HG02943 (cell line): ENCODE results near the gene RPL22L1.
"Not testable (repeated sequence)": the region's sequence is repeated elsewhere in the genome, so short reads cannot be mapped to it uniquely, and the experiment has no call there.

Source experiments
- ATAC-seq: cut with Tn5 transposase; IDR thresholded peaks from one replicate; pipeline ENCODE4 v1.9.1; 2021; ENCODE audit warnings: mild to moderate bottlenecking, low read depth, moderate library complexity; ENCODE audit not compliant: unreplicated experiment

The RPL22L1 gene

DNA sequence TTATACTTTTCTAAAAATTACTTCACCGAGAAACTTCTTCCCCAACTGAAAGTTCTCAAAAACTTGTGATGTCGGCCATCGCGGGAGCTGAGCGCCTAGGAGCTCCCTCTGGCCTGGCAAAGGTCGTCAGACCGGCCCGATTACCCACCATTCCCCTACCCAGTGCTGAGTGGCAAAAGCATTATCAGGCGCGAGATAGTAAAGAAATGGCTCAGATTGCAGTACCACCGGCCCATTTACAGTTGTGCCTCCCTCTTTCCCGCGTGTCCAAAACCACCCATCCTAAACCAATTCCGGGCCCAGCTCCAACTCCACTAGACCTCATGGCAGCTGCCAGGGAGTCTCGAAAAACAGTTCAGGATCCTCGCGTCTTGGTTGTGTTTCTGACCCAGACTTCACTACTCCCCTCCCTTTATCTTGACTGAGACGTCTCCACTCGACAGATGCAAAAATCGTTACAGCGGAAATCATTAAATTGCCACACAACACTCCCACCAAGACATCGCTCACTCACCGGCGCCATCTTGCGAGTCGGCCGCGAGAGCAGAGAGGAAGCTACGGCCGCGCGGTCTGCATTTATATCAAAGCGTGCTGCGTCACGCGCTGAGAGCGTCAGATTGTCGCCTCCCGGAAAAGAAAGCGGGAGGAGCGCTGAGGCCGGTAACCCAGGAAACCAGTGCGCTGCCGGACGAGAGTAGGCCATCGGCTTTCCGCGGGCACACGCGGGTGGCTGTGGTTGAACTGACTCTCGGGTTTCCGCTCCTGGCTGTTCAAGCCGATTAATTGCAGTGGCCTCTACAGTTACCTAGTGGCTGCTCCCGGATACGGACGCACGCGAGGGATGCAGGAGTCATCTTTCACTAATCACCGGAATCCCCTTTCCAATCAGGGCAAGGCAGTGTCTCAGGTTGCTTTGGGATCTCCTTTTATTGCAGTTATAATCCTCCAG lies at the start of gene RPL22L1:
RPL22L1 (minus strand) TSS at position 551 of the 949 bp plus-strand sequence; CDS start at position 523, 28 bp downstream.
- ATAC-seq = peak; percentile 96

DNA sequence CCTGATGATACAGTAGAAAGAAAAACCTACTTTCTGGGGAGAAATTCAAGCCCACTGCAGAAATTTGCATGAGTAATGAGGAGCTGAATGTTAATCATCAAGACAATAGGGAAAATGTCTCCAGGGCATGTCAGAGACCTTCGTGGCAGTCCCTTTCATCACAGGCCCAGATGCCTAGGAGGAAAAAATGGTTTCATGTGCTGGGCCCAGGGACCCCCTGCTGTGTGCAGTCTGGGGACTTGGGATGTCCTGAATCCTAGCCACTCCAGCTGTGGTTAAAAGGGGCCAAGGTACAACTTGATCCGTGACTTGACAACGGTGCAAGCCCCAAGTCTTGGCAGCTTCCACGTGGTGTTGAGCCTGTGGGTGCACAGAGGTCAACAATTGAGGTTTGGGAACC lies 48.7 kb upstream of the RPL22L1 start:
- ATAC-seq = no peak

DNA sequence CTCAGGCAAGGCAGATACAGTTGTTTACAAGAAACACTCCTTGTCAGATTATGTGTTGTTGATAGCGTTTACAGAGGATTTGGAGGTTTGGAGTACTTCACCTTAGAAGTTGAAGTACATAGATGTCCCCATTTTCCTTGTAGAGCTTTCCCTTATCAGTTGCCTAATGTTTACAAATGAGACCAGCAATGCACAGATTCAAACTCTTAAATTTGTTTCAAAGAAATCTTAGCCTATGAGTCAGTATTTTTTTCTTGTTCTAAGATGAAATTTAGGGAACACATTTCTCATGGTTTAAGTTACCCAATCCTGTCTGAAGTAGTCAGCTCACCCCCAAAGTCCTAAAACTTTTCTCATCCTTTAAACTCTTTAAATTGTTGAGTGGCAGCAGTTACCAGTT lies 44.7 kb upstream of the RPL22L1 start:
- ATAC-seq = no peak

DNA sequence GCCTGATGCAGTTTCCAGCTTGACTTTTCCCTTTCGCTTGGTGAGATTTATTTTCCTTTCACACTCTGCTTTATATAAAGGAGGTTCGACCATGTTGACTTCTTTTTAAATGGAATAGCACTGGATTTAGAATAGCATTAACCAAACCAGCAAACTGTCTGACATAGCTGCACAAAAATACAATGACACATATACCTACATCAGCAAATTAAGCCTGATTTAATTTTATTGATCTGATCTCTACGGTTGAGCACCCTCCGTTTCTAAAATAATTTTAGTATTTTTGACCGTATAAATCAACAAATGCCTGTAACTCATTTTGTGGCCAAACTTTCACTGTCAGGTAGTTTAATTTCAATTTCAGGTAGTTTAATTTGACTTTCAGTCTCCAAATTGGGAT lies 44.2 kb upstream of the RPL22L1 start:
- no peak for ATAC-seq

DNA sequence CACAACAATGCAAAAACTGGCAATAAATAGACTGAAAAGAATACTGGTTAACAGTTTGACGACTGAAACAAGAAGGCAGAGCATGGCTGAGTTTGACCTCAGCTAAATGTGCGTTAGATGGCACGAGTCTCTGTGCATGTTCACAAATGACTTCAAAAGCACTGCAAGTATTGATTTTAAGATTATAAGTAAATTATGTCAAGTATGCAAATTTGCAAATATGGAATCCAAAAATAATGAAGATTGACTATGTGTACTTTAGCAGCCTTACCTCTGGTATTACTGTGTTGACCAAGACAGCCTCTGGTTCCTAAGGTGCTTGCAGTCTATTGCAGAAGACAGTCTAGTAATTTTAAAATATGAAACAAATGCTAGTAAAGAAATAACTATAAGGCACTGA lies 41.1 kb upstream of the RPL22L1 start:
- ATAC-seq = no peak

DNA sequence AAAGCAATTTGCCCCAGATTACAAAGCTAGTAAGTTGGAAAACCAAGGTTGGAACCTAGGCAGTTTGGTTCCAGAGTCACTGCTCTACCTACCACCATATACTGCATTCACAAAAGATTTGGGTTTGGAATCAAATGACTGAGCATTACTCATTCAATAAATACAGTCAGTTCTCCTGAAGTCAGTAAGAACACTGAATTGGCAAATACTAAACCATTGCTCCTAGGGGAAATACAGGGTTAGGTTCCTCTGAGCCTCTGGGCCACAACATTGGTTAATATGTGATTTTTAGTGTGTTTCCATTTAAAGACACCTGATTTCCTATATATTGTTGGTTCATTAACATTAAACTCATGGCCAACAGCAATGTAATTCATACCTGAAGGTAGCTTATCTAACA lies 40.5 kb upstream of the RPL22L1 start:
- ATAC-seq = no peak

DNA sequence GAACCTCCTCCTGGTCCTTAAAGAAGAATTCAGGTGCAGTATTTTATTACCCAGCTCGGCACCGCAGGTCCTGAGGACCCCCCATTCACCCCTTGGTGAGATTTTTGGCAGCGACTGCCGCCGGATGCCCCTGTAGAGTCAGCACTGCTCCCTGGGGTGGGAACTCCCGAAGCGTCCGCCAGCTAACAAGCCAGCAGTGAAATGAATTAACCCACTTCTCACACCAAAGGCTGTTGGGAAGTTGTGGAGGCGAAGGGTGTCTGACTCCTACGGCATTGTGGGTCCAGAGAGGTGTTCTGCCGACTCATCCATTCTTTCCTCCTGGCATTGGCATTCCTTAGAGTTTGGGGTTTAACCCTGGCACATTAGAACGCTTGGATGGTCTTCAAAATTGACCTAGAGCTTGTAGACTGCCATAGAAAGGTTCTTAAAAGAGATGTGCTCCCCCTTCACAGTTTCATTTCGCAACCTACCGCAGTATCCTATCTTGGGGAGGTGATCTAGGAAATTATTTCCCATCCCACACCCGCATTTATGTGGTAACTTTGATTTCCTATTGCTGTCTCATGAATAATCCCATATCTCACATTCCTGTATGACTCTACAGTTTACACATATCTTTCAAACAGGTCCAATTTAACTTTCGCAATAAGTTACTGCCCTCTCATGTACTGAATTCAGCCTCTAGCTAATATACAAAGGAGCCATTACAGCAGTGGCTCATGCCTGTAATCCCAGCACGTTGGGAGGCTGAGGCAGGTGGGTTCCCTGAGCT lies 39.3 kb upstream of the RPL22L1 start:
- no peak for ATAC-seq

DNA sequence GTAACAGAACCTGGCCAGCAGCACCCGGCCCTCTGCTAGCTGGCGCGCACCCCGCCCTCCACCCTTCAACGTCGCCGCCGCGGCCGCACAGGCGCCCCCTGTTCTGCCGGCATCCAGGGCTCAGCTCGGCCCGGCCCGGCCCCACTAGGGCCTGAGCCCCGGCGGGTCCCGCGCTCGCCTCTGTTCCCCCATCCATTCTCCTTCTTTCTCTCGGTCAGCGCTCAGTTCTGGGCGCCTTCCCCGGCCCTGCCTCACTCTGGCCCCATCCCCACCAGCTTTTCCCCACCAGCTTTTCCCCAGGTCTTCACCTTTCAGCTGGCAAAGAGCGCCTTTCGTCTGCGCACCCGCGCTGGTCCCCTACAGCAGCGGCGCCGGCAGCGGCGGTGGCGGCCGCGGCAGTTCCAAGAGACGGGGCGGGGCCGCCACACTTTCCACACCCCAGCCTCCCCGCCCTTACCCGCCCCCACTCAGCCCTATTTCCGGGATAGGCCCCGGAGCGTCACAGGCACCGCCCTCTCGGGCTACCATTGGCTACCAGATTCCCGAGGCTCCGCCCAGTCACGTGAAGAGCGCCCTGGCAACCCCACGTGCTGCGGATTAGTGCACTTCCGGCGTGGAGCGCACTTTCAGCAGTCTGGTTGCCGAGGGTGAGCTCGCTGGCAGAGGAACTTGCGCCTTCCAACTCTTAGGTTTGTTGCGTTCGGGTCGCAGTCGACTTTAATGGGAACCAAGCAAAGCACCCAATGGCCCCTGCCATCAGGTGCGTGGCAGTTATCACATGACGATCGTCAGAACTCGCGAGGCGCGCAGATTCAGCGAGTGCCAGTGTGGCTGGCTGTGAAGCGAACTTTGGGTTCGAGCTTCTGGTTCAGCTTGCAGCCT lies 38.5 kb upstream of the RPL22L1 start, which contains the start of gene EIF5A2:
EIF5A2 (minus strand) TSS at position 403 of the 882 bp plus-strand sequence. CDS start 831 bp downstream, outside the sequence.
- peak; percentile 89 for ATAC-seq

DNA sequence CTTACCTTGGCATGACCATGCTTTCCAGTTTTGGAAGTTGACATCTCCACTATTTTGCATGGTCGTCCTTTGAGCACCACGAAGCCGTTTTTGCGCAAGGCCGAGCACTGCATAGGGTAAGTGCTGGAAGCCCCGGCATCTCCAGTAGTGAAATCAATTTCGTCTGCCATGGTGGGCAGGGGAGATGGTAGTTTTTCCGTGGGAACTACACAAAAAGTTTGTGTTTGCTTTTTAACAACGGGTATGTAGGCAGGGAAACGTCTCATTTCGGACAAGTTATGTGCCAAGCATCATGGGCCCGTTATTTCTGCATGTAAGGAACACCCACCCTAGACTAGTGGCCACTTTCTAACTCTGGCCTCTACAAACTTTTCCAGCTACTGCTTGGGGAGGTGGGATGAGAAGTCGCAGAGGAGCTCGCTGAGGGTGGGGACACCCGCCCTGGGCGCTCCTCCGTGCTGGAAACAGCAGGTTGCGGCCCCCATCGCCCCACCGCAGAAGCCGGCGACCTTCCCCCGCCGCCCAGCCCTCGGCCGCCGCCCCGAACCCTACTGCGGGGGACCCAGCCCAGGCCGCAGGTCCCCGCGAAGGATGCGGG lies 37.7 kb upstream of the RPL22L1 start:
- ATAC-seq = no peak

DNA sequence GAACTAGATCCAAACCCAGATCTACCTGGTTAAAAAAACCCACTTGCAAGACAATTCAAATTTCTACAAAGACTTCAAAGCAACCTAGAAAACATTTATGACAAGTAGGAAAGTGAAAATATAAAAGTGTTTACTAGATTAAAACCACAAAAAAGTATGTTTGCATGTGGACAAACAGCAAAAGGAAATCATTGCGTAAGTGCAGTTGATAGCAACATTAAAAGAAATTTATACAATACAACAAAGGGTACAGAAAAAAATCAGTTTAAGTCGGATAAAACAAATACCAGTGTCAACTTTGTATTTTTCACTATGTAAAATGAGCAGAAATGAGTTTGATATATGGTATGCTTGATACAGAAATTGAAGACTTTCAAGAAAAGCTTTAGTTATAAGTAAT lies 35.9 kb upstream of the RPL22L1 start:
- ATAC-seq = no peak

DNA sequence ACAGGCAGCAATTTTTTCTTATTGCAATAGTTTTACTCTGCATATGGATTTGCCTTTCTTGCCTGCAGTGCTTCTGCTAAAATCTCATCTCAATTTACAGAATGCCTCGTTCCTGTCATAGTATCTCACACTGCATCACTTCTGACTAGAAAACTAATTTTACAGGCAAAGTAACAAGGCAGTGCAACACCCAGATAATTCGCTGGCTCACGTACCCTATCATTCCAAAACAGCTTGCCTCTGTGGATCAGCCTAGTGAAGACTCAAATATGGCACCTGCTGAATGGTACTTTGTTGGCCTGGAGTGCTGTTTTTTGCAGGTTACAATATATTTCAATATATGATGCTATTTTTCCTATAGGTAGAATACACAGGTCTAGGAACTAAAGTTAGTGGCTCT lies 33.1 kb upstream of the RPL22L1 start:
- ATAC-seq = no peak

DNA sequence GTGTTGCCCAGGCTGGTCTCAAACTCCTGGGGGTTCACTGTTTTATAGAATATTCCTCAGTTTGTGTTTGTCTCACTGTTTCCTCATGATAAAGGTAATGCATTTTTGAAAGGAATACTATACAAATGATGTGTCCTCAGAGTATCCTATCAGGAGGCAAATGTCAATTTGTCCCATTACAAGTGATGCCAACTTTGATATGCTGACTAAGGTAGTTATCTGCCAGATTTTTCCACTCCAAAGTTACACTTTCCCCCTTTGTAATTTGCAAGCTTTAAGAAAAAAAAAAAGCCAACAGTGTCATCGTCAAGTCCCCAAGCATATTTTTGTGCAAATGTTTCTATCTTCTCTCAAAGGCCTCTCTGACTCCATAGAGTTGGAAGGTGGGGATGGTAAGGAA lies 29.5 kb upstream of the RPL22L1 start:
- ATAC-seq = no peak

DNA sequence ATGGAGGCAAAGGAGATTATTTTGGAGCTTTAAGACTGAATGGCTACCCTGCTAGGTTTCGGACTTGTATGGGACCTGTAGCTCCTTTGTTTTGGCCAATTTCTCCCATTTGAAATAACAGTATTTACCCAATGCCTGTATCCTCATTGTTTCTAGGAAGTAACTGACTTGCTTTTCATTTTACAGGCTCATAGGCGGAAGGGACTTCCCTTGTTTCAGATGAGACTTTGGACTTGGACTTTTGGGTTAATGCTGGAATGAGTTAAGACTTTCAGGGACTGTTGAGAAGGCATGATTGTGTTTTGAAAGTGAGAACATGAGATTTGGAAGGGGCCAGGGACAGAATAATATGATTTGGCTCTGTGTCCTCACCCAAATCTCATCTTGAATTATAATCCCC lies 28.0 kb upstream of the RPL22L1 start:
- ATAC-seq = no peak

DNA sequence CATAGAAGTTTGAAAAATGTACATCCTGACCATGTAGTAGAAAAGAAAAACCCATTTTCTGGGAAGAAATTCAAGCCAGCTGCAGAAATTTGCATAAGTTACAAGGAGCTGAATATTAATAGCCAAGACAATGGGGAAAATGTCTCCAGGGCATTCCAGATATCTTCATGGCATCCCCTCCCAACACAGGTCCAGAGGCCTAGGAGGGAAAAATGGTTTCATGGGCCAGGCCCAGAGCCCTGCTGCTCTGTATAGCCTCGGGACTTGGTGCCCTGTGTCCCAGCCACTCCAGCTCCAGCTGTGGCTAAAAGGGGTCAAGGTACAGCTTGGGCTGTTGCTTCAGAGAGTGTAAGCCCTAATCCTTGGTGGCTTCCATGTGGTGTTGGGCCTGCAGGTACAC lies 27.2 kb upstream of the RPL22L1 start:
- ATAC-seq = not testable (repeated sequence)

DNA sequence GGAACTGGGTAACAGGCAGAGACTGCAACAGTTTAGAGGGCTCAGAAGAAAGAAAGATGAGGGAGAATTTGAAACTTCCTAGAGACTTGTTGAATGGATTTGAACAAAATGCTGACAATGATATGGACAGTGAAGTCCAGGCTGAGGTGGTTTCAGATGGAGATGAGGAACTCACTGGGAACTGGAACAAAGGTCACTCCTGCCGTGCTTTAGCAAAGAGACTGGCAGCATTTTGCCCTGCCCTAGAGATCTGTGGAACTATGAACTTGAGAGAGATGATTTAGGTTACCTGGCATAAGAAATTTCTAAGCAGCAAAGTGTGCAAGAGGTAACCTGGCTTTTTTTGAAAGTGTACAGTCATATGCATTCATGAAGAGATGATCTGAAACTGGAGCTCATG lies 26.8 kb upstream of the RPL22L1 start:
- no peak for ATAC-seq

DNA sequence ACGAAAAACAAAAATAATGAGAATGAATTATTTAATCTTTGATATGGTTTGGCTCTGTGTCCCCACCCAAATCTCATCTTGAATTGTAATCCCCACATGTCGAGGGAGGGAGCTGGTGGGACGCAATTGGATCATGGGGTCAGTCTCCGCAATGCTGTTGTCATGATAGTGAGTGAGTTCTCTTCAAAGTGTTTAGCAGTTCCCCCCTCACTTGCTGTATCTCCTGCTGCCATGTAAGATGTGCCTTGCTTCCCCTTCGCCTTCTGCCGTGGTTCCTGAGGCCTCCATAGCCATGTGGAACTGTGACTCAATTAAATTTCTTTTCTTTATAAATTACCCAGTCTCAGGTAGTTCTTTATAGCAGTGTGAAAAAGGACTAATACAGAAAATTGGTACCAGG lies 26.3 kb upstream of the RPL22L1 start:
- not testable (repeated sequence) for ATAC-seq

DNA sequence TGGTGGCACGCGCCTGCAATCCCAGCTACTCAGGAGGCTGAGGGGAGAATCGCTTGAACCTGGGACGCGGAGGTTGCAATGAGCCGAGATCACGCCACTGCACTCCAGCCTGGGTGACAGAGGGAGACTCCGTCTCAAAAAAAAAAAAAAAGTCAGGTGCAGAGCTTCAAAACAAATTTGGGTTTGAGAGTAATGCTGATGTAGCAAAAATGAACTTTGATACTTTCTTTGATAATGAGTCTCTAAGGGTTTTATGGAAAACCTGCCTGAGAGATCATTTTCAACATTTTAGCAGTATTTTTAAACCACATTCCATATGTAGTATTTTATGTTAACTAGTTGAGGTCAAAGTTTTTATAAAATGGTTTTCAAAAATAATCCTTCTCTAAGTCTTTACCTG lies 23.9 kb upstream of the RPL22L1 start:
- ATAC-seq = no peak

DNA sequence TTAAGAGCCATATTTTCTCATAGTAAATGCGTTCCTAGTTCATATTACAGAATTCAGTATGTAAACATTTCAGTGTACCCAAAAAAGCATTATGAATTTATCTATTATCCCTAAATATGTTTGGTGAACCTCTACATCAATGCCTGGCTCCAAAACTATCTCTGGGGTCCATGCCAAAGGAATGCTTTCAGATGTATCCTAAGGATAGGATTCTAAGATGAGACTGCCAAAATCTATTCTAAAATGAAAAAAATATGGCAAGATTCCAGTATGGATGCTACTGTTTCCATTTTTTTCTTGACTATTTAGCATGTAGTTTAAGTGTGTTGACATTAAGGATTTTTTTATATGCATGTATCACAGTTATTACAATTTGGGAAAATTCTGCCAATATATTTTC lies 19.6 kb upstream of the RPL22L1 start:
- ATAC-seq = no peak

DNA sequence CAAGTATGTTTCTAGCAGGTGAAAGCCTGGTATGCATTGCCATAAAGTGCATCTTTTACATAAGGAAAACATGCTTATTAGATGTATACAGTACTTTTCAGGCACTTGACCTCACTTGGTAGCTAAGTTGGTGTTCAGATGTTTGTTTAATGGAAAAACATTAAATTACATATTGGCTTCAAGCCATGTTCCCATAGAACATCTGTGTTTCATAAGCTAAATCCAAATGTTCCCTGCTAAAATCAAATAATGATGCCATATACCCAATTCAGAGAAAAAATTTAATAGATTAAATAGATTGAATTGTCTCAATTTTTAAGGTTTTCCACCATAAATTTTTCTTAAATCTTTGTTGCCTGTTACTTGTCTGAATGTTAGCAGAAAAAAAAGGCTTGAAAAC lies 19.1 kb upstream of the RPL22L1 start:
- no peak for ATAC-seq
